SU-DHL-6 (cell line): Measurements from ENCODE around the gene SYT8.

Source experiments
- CTCF ChIP-seq: fragments of 200-600 bp; sonication (generic); IDR thresholded peaks from one replicate; pipeline ENCODE4 v1.5.1; 2017; ENCODE audit warnings: antibody characterized with exemption, mild to moderate bottlenecking, low read length, moderate library complexity; ENCODE audit not compliant: insufficient read depth, poor library complexity, severe bottlenecking
- EZH2phosphoT487 ChIP-seq: fragments of 200-600 bp; sonication (generic), shearing (Covaris generic); conservative IDR thresholded peaks from 2 replicates; pipeline ENCODE4 v1.6.1; 2018; ENCODE audit warnings: mild to moderate bottlenecking, antibody characterized with exemption, low read length, moderate library complexity, mixed read lengths

DNA sequence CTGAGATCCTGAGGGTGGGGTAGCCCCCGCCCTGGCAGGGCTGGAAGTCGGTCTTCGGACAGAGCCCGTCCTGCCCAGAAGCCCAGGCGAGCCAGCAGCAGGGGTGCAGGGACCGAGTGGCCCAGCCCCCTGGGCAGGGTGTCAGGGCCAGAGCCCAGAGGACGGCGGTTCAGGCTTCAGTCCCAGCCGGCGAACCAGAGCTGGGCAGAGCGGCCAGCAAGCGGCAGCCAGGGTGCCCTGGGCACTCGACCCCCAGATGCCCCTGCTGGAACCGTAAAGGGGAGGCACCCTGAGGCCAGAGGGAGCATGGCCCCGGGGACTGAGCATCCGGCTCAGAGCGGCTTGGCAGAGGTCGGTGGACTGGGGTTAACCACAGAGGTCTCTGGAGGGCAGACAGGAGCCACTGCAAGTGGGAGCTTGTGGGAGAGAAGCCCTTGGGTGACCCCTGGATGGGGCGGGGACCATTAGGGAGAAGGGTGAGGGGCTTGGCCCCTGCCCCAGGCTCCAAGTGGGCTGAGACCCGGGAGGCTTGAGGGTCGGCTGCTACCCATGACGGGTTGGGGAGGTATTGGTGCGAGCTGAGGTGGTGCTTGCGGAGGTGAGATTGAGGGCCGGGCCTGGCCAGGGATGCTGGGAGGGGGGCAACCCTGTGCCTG, 34.0 kb downstream of the SYT8 start:
- TF ChIP-seq CTCF (no peak), EZH2phosphoT487 (no peak)
